HG02938 (cell line): ENCODE data around the gene ACTN3.
"Not testable (repeated sequence)": the region's sequence is repeated elsewhere in the genome, so short reads cannot be mapped to it uniquely, and the experiment has no call there.

Experiments used
- ATAC-seq: cut with Tn5 transposase; IDR thresholded peaks from one replicate; pipeline ENCODE4 v1.9.1; 2021; ENCODE audit warnings: mild to moderate bottlenecking, moderate library complexity; ENCODE audit not compliant: unreplicated experiment

The ACTN3 gene

DNA sequence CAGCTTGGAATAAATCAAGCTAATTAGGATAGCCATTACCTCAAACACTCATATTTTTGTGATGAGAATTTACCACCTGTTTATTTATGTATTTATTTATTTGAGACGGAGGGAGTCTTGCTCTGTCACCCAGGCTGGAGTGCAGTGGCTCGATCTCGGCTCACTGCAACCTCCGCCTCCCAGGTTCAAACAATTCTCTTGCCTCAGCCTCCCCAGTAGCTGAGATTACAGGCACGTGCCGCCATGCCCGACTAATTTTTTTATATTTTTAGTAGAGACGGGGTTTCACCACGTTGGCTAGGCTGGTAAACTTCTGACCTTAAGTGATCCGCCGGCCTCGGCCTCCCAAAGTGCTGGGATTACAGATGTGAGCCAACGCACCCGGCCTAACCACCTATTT lies 1.8 kb upstream of the ACTN3 start:
- ATAC-seq = not testable (repeated sequence)

DNA sequence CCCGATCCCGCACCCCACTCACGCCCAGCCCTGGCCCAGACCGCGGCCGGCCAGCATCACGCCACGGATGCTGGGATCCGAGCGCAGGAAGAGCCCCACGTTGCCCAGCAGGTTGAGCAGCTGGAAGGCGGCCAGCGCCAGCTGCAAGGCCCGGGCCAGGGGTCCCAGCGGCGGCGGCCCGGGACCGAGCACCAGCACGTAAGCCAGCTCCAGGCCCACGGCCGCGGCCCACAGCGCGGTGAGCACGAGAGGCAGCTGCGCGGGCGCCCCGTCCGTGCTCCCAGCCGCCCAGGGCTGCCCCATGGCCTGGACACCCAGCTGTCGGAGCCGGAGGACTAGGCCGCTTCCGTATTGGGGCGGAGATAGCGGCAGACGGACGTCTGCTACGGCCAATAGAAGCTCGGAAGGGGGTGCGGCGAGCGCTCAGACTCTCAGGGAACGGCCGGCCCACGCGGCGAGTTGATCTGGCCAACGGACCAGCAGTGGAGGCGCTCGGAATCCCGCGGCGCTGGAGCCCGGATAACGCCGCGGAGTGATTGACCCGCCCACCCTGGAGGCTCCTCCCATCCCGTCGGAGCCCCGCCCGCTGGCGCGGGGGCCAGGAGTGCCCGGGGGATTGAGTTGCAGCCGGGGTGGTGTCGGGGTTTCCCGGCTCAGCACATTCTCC lies 869 bp upstream of the ACTN3 start, which contains the start of gene ZDHHC24:
TSS of gene ZDHHC24 (minus strand) at position 348 of the 667 bp plus-strand sequence. CDS start at position 303, 45 bp downstream.
- ATAC-seq = peak; percentile 84

DNA sequence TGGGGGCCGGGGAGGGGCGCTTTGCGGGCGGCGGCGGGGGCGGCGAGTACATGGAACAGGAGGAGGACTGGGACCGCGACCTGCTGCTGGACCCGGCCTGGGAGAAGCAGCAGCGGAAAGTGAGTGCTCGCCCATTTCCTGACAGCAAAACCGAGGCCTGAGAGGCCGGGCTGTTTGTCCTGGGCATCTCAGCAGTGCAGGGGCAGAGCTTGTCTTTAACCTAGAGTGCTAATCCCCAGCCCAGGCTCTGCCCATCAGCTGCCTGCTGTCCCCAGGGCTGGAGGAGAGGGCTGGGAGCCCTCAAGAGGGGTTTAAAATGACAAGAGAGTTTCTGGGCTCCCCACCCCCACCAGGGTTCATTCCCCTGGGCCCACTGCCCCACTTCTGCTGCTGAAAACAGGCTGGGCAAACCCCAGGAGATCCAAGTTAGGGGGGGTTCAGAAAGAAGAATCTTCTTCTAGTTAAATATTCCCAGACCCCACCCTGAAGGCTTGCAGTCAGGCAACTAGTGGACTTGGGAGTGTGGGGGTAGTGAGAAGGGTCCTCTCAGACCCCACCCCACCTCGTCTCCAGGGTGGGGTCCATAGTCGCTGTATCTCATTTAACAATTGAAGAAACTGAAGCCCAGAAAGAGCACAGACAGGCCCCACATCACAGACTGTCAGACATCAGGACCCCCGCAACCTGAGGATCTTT lies 411 bp downstream of the ACTN3 start:
- ATAC-seq = no peak

DNA sequence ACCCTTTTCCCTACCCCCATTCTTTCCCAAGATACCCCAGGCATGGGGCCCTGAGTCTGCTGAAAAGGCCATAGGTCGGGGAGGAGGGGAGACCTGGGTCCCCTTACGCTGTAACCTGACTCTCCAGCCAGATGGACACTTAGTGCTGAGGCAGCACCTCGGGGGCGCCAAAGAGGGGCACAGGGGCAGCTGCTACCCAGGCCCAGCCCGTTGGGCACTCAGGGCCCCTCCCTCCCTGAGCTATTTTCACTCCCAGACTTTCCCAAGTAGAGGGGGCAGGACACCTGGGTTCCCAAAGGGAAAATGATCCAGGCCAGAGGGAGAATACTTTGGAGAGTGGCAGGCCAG lies 933 bp downstream of the ACTN3 start:
- no peak for ATAC-seq

DNA sequence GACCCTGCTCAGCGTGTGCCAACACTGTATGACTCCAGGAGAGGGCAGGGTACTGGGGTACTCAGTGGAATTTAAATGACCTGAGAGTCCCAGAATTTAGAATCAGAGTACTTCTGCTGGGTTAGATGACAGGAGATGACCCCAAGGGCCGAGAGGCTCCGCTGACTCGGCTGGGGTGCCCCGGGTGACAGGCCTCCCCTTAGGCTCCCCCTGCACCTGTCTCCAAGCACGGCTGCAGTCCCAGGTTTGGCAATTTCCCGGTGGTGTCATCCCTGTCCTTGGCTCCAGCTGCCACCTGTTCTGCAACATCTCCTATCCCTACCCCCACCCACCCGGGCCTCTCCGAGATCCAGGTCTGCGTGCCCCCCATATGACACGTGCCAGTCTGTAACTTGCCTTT lies 1.3 kb downstream of the ACTN3 start:
- ATAC-seq = no peak

DNA sequence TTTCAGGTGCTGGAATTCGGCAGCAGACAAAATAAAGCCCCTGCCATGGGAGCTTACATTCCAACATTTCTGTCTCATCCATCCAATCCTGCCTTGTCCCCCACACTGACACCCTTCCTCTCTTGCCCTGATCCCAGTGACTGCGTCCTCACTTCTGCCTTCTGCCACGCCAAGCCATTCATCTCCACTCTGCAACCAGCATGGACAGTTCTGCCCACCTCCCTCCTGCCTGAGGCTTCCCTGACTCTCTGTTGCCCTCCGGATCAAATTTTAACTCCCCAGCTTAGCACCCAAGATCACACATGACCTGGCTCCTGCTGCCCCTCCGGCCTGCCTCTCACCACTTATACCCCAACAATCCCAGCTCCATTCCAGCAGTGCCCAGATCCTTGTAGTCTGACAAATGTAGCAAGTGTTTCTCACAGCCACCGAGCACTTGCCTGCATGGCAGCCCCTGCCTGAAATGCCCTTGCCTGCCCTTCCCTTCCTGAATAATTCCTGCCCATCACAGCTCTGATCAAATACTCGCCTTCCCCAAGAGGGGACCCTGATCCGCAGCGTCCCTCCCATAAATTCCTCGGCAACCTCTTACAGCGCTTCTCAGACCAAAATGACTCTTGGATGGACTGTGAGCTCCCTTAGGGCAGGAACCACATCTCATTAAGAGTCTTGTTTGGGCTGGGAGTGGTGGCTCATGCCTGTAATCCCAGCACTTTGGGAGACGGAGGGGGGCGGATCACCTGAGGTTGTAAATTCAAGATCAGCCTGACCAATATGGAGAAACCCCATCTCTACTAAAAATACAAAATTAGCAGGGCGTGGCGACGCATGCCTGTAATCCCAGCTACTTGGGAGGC lies 2.3 kb downstream of the ACTN3 start:
- ATAC-seq = no peak

DNA sequence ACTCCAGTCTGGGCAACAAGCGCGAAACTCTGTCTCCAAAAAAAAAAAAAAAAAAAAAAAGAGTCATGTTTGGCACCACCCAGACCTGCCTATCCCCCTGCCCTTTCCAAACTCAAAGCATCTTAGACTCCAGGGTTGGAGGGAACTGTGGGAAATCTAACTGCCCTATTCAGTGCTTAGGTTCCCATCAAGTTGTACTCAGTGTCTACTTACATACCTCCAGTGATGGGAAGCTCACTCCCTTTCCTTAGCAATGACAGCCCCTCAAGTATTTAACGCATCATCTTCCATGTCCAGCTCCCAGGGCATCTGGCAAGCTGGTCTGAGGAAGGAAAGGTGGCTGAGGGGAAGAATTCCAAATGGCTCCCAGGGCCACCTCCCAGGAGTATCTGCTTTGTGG lies 3.0 kb downstream of the ACTN3 start:
- no peak for ATAC-seq

DNA sequence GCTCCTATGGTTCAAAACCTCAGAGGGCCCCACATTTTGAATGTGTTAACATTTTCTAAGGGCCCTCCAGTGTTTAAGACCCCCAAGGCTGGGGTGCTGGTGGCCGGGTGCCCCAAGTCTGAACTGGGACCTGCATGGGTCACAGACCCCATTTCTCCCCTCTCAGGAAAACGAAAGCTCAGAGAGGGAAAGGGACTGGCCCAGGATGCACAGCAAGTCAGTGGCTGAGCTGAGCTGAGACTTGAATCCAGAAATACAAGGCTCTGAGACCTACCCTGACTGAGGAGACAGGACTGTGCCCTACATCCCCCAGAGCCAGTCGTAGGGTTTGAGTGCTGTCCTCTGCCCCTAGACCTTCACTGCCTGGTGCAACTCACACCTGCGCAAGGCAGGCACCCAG lies 4.2 kb downstream of the ACTN3 start:
- no peak for ATAC-seq

DNA sequence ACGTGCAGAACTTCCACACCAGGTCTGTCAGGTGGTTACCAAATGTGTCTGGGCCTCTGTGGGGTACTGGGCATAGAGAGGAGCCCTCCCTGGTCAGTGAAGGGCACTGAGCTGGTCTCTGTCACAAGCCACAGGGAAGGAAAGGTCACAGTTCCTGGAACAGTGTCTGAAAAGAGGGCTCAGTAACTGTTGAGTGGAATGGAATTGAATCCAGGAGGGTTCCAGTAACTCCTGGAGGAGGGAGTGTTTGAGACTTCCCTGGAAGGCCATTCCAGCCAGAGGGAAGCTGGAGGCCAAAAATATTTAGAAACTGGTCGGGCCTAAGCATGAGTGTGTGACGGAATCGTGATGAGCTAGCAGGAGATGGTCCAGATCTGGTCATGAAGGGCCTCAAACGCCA lies 7.9 kb downstream of the ACTN3 start:
- no peak for ATAC-seq

DNA sequence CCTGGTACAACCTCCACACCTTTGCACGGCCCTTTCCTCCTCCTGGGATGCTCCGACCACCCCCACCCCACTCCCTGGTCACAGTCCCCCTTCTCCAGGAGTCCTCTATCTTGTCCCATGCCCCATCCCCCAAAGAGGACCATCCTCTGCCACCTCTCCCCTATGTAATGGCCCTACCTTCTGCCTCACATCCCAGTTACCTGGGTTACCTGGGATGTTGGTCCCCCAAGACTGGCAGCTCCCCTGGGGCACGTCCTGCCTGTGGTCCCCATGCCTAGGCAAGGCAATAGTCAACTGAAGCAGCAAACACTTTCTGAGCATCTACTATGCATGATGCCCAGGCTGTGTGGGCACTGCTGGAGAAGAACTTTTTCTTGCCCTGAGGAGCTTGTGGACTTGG lies 8.7 kb downstream of the ACTN3 start:
- no peak for ATAC-seq

DNA sequence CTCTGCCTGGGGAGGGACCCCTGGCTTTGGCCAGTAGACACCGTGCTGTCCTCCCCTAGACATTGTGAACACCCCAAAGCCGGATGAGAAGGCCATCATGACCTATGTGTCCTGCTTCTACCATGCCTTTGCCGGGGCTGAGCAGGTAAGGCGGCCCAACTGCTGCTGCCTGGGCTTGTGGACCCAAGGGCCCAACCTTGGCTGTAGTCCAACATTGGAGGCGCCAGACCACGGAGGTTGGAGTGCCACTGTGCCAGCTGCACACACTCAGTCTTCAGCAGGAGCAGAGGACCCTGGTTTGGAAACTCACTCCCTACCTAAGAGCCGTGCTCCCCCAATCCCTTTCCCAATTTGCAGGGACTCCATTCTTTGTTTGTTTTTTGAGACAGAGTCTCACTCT lies 9.4 kb downstream of the ACTN3 start:
- no peak for ATAC-seq

DNA sequence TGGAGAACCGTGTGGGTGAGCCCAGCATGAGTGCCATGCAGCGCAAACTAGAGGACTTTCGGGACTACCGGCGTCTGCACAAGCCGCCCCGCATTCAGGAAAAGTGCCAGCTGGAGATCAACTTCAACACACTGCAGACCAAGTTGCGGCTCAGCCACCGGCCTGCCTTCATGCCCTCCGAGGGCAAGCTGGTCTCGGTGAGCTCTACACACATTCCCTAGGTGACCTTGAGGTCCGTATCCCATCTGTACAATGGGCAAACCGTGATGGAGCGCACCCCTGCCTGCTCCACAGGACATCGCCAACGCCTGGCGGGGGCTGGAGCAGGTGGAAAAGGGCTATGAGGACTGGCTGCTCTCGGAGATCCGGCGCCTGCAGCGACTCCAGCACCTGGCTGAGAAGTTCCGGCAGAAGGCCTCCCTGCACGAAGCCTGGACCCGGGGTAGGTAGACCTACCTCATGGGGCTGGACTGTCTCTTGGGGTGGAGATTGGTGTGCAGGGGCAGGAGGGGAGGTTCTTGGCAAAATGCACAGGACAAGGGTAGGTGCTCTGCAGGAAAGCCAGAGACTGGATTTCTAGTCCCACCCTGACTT lies 11.1 kb downstream of the ACTN3 start:
- no peak for ATAC-seq

DNA sequence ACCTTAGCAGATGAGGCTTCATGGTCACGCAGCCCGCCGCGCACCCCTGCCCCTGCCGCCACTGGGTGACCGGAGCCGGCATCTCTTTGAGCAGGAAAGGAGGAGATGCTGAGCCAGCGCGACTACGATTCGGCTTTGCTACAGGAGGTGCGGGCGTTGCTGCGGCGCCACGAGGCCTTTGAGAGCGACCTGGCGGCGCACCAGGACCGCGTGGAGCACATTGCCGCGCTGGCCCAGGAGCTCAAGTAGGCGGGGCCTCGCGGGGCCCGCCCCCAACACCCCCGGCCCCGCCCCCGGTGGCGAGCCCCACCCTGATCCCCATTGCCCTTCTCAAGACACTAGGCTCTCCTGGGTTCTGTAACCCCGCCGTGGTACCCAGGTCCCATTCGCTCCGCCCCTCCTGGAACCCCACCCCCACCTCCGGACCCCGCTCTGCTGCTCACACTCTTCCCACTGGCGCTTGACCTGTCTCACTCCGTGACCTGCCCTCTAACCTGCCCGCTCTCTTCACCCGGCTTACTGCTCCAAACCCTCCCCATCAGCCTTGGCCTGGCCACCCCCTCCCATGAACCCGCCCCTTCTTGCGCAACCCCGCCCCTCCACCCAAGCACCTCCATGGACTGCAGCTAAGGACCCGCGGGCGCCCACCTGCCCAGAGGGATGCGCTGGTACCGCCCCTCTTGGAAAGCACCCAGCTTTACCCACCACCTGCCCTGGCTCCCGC lies 12.6 kb downstream of the ACTN3 start:
- no peak for ATAC-seq

DNA sequence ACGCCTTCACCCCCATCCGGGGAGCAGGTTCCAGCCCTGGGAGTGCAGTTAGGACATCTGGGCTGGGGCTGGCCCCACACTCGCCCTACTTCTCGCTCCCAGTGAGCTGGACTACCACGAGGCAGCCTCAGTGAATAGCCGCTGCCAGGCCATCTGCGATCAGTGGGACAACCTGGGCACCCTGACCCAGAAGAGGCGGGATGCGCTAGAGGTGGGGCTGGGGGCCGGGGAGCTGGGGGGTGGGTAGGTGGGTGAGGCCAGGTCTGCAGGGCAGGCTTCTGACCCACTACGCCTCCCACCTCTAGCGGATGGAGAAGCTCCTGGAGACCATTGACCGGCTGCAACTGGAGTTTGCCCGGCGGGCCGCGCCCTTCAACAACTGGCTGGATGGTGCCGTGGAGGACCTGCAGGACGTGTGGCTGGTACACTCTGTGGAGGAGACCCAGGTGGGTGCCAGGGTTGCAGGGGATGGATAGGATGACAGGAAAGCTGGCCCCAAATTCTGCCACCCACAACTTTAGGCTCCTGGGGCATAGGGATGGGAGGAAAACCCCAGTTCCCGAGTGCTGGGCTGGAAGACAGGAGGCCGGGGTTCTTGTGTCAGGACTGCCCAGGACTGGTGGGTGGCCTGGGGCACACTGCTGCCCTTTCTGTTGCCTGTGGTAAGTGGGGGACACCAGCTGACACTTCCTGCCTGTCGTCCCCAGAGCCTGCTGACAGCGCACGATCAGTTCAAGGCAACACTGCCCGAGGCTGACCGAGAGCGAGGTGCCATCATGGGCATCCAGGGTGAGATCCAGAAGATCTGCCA lies 13.4 kb downstream of the ACTN3 start:
- no peak for ATAC-seq

DNA sequence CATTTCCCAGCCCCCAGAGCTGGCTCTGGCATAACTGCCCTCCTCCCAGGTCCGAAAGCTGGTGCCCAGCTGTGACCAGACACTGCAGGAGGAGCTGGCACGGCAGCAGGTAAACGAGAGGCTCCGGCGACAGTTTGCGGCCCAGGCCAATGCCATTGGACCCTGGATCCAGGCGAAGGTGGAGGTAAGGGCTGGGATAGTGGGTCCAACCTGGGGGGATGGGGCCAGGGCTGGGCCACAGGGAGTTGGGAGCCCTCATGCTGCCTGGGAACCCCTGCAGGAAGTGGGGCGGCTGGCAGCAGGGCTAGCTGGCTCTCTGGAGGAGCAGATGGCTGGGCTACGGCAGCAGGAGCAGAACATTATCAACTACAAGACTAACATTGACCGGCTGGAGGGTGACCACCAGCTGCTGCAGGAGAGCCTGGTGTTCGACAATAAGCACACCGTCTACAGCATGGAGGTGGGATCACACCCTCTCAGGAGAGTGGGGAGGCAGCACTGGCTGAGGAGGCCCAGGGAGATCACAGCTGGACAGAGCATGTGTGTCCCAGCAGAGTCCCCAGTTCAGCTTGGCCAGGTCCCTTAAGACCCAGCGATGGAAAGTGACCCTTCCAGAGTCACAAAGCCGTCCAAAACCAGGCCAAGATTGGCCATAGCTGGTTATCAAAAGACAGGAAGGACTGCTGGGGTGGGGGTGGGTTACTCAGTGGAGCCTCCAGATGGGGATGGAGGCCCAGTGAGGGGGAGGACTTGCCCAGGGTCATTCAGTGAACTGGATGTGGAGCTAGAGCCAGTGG lies 14.7 kb downstream of the ACTN3 start:
- no peak for ATAC-seq

DNA sequence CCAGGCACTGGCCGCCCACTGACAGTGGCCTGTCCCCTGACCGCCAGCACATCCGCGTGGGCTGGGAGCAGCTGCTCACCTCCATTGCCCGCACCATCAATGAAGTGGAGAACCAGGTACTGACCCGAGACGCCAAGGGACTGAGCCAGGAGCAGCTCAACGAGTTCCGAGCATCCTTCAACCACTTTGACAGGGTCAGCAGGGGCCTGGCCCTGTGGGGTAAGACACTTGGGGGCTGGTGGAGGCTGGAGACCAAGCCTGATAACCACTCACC lies 15.2 kb downstream of the ACTN3 start:
- no peak for ATAC-seq

DNA sequence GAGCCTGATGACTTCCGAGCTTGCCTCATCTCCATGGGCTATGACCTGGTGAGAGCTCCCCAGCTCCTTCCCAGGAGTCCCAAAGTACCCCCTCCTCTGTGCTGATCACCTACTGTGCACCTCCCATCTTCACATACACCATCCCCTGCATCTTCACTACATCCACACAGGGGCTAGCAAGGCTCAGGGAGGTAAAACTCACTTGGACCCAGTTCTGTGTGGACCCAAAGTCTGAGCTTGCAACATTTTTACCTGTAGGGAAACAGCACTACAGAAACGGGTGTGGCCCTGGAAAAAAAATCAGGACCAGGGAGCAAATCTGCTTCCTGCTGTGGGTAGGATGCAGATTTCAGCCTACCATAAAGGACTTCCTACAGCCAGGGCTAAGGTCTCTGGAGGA lies 15.6 kb downstream of the ACTN3 start:
- no peak for ATAC-seq

DNA sequence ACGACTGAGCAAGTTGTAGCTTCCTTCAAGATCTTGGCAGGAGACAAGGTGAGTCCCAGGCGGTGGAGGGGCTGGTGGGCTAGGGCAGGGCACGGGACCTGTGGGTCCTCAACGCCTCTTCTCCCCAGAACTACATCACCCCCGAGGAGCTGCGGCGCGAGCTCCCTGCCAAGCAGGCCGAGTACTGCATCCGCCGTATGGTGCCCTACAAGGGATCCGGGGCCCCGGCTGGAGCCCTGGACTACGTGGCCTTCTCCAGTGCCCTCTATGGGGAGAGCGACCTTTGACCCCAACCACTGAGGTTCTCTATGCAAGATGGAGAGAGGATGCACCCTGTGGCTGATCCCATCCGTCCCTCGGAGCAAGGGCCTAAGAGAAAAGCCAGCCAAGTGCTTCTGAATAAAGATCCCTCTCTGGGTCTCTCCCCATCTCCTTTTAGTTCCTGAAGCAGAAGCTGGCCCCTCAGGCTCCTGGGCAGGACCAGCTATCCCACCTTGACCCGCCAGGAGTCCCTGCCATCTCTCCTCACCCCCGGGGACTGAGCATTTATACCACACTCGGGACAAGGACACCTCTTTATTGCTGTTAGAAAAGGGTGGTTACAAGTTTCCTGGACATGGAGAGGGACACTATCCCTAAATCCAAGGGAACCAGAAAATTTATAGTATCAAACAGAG lies 16.3 kb downstream of the ACTN3 start:
- ATAC-seq = no peak

DNA sequence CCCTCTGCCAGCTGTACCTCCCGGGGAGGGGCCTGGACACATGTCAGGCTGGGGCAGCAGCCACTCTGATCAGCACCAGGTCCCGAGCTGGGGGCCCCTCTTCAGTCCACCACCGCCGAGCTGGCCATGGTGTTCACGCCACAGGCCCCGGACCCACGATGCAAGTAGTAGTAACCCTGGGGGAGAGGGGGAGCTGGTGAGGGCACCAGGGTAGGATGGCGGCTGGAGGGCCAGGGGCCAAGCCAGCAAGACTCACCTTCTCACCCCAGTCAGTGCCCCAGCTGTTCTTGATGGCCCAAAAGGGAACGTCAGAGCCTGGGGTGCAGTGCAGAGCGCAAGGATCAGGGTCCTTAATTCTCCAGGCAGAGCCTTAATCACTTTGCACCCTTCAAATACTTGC lies 17.1 kb downstream of the ACTN3 start:
- ATAC-seq = no peak
